Stimulated activated CD4-positive, alpha-beta T cell treated with anti-CD3 and anti-CD28 coated beads, Interleukin-1b, Interleukin-23, amount 100 ng/mL, for 4 hours (primary cell): Measurements from ENCODE around the gene GKAP1.
"Not testable (repeated sequence)": the region's sequence is repeated elsewhere in the genome, so short reads cannot be mapped to it uniquely, and the experiment has no call there.

ENCODE experiments used
- DNase-seq, 2 donors: peaks; one replicate each; pipeline ENCODE4 v3.0.0-alpha.2; 2020; ENCODE audit warnings: low read depth in 2 of 2

Gene GKAP1

GRCh38 chr9:83728591-83729368 is 88.8 kb downstream of the GKAP1 start:
- not testable (repeated sequence) for DNase-seq

GRCh38 chr9:83724436-83724835 is 93.1 kb downstream of the GKAP1 start:
- no peak for DNase-seq

- DNase-seq = no peak
These were observed 94.7 kb downstream of the GKAP1 start for GRCh38 chr9:83722726-83723495.

- no peak for DNase-seq
These were observed 96.1 kb downstream of the GKAP1 start for GRCh38 chr9:83721509-83721908.

GRCh38 chr9:83715794-83716193 is 101.8 kb downstream of the GKAP1 start:
- no peak for DNase-seq

- DNase-seq = no peak
These were observed 102.3 kb downstream of the GKAP1 start for GRCh38 chr9:83715221-83715620.

GRCh38 chr9:83714329-83714728 is 103.2 kb downstream of the GKAP1 start:
- DNase-seq = no peak

- peak; percentile 18 to 34 for DNase-seq
These were observed 108.9 kb downstream of the GKAP1 start for GRCh38 chr9:83708515-83709158.

GRCh38 chr9:83707768-83708514 is 109.6 kb downstream of the GKAP1 start, which contains the start of gene UBQLN1:
Gene UBQLN1 (minus strand): TSS chr9:83707958. CDS start chr9:83707679, 279 bp downstream.
- DNase-seq = peak; percentile 84

- peak; percentile 54 to 61 for DNase-seq
These were observed 110.1 kb downstream of the GKAP1 start for GRCh38 chr9:83707518-83707767.

- DNase-seq = peak; percentile 43 to 60
These were observed 110.7 kb downstream of the GKAP1 start for GRCh38 chr9:83706676-83707517.

- not testable (repeated sequence) for DNase-seq
These were observed 112.3 kb downstream of the GKAP1 start for GRCh38 chr9:83705219-83705651.

- DNase-seq = no peak
These were observed 115.8 kb downstream of the GKAP1 start for GRCh38 chr9:83701769-83702168.

GRCh38 chr9:83701286-83701685 is 116.3 kb downstream of the GKAP1 start:
- no peak for DNase-seq

- no peak for DNase-seq
These were observed 118.0 kb downstream of the GKAP1 start for GRCh38 chr9:83699615-83700014.

- no peak for DNase-seq
These were observed 118.5 kb downstream of the GKAP1 start for GRCh38 chr9:83698976-83699585.

- no peak for DNase-seq
These were observed 126.1 kb downstream of the GKAP1 start for GRCh38 chr9:83691492-83691891.
